ENCODE measurements around the gene PKD1. TPM values are rescaled to one million over a fixed set of nuclear protein-coding genes. Genes with fewer than 3 reads are reported as not detected.

PKD1 gene
- total and polyA plus RNA-seq, 2 of the 13 experiments (the other 11 are each of a cell fraction or from before 2014, with no cell fraction given): 22.1 to 23.0 TPM

DNA sequence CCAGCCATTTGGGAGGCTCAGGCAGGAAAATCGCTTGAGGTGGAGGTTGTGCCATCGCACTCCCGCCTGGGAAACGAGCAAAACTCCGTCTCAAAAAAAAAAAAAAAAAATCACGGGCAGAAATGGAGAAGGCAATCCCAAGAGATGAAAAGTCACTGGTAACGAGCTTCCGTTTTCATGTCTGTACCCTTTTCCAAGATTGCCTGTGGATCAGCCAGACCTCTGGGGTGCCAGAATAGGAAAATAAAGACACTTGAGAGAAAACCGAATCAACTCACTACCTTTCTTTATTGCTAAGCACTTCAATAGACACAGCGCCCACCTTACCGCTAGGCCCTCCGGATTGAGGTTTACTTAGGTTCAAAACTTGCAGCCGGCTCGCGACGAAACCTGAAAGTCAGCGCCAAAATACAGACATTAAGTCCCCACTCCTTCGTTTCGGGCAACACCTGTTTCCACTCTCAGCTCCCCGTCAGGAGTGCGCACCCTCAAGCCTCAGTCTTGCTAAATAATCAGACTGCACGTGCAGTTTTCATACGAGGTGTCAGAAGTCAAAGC is 18.9 kb upstream of the PKD1 start (continued):
- TF ChIP-seq, protein P1, sequence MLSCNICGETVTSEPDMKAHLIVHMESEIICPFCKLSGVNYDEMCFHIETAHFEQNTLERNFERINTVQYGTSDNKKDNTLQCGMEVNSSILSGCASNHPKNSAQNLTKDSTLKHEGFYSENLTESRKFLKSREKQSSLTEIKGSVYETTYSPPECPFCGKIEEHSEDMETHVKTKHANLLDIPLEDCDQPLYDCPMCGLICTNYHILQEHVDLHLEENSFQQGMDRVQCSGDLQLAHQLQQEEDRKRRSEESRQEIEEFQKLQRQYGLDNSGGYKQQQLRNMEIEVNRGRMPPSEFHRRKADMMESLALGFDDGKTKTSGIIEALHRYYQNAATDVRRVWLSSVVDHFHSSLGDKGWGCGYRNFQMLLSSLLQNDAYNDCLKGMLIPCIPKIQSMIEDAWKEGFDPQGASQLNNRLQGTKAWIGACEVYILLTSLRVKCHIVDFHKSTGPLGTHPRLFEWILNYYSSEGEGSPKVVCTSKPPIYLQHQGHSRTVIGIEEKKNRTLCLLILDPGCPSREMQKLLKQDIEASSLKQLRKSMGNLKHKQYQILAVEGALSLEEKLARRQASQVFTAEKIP (CRISPR knock-in tag; IDR thresholded peaks at IDR 0.05; ENCODE audit: borderline replicate concordance): 0 out of 2 replicates have a peak, but pooled peaks have one; percentile 77
- TF ChIP-seq, protein P2, sequence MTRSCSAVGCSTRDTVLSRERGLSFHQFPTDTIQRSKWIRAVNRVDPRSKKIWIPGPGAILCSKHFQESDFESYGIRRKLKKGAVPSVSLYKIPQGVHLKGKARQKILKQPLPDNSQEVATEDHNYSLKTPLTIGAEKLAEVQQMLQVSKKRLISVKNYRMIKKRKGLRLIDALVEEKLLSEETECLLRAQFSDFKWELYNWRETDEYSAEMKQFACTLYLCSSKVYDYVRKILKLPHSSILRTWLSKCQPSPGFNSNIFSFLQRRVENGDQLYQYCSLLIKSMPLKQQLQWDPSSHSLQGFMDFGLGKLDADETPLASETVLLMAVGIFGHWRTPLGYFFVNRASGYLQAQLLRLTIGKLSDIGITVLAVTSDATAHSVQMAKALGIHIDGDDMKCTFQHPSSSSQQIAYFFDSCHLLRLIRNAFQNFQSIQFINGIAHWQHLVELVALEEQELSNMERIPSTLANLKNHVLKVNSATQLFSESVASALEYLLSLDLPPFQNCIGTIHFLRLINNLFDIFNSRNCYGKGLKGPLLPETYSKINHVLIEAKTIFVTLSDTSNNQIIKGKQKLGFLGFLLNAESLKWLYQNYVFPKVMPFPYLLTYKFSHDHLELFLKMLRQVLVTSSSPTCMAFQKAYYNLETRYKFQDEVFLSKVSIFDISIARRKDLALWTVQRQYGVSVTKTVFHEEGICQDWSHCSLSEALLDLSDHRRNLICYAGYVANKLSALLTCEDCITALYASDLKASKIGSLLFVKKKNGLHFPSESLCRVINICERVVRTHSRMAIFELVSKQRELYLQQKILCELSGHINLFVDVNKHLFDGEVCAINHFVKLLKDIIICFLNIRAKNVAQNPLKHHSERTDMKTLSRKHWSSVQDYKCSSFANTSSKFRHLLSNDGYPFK (CRISPR knock-in tag; IDR thresholded peaks at IDR 0.05; ENCODE audit: borderline replicate concordance): no peak
- no peak for TF ChIP-seq HOXA7 (CRISPR knock-in tag; IDR thresholded peaks at IDR 0.05)
- TF ChIP-seq GLI4 (CRISPR knock-in tag; IDR thresholded peaks at IDR 0.05; ENCODE audit: borderline replicate concordance): 0 out of 2 replicates have a peak, but pooled peaks have one; percentile 17
- TF ChIP-seq, protein P3, sequence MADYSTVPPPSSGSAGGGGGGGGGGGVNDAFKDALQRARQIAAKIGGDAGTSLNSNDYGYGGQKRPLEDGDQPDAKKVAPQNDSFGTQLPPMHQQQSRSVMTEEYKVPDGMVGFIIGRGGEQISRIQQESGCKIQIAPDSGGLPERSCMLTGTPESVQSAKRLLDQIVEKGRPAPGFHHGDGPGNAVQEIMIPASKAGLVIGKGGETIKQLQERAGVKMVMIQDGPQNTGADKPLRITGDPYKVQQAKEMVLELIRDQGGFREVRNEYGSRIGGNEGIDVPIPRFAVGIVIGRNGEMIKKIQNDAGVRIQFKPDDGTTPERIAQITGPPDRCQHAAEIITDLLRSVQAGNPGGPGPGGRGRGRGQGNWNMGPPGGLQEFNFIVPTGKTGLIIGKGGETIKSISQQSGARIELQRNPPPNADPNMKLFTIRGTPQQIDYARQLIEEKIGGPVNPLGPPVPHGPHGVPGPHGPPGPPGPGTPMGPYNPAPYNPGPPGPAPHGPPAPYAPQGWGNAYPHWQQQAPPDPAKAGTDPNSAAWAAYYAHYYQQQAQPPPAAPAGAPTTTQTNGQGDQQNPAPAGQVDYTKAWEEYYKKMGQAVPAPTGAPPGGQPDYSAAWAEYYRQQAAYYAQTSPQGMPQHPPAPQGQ (CRISPR knock-in tag; IDR thresholded peaks at IDR 0.05; ENCODE audit: borderline replicate concordance): 0 out of 2 replicates have a peak, but pooled peaks have one; percentile 25
- no peak for TF ChIP-seq AGO1 (IDR thresholded peaks at IDR 0.05; ENCODE audit: low read depth, low read length, poor library complexity, severe bottlenecking)
- no peak for TF ChIP-seq TOPORS (CRISPR knock-in tag; IDR thresholded peaks at IDR 0.05)
- TF ChIP-seq, protein P4, sequence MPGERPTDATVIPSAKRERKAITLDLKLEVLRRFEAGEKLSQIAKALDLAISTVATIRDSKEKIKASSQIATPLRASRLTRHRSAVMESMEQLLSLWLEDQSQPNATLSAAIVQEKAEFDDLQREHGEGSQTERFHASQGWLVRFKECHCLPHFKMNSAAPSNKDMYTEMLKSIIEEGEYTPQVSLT (CRISPR knock-in tag; IDR thresholded peaks at IDR 0.05; ENCODE audit: borderline replicate concordance, low read depth): peak; percentile 44; the same call in 1 of the 2 replicates
